GM18520 (cell line): ENCODE data around the gene VSX2.
"Not testable (repeated sequence)": the region's sequence is repeated elsewhere in the genome, so short reads cannot be mapped to it uniquely, and the experiment has no call there.

Experiments used
- ATAC-seq: cut with Tn5 transposase; IDR thresholded peaks from one replicate; pipeline ENCODE4 v1.9.1; 2021; ENCODE audit not compliant: unreplicated experiment

The VSX2 gene

GRCh38 chr14:74258764-74259035 lies 19.5 kb downstream of the VSX2 start:
- ATAC-seq = no peak

- ATAC-seq = no peak
These were observed 20.3 kb downstream of the VSX2 start for GRCh38 chr14:74259513-74259912.

DNA sequence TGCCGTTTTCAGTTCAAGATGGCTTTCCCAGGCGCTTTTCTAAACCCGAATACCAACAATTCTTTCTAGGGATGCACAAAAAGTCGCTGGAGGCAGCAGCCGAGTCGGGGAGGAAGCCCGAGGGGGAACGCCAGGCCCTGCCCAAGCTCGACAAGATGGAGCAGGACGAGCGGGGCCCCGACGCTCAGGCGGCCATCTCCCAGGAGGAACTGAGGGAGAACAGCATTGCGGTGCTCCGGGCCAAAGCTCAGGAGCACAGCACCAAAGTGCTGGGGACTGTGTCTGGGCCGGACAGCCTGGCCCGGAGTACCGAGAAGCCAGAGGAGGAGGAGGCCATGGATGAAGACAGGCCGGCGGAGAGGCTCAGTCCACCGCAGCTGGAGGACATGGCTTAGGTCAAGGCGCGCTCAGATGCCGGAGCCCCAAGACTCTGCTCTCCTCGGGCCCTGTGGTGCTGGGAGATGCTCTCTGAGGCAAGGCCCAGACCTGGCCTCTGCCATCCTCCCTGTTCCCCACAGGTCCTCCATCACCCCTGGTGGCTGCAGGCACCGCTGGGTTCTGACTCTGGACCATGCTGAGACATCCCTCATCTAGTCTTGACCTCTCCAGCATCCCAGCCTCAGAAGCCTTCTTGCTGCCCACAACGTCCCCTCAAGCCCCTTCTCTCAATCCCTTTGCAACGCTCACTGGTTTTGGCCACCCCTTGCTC lies 21.4 kb downstream of the VSX2 start:
- ATAC-seq = no peak

DNA sequence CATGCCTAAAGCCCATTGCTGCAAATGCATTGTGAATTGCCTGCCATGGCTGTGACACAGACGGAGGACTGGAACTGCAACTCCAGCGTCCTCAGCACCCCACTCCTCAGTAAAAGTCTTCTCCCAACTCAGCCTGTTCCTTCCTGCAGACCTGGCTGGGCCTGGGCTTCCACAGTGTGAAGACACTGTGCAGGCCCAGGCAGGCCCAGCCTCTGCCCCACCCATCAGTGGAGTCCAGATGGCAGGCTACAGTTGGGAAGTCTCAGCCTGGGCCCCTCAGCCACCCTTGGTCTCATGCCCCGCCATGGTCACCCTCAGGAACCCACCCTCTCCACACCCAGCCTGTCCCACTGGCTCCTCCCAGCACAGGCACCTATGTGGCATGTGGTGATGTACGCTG lies 22.0 kb downstream of the VSX2 start:
- ATAC-seq = no peak

DNA sequence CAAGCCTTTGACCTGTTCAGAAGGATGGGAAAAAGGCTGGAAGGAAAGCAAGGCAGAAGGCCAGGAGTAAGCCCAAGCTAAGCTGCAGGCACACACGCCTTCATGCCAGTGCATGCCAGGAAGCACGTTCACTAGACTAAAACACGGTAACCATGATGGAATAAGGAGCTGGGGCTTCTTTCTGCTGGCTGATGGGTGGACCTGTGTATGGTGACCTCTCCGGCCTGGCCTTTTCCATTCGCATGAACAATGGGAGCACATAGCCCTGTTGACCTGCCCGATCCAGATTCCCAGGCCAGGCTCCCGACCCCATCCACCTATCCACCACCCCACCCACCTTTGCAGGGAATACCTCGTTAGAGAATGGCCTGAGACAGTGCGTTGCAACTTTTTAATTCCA lies 22.8 kb downstream of the VSX2 start:
- no peak for ATAC-seq

DNA sequence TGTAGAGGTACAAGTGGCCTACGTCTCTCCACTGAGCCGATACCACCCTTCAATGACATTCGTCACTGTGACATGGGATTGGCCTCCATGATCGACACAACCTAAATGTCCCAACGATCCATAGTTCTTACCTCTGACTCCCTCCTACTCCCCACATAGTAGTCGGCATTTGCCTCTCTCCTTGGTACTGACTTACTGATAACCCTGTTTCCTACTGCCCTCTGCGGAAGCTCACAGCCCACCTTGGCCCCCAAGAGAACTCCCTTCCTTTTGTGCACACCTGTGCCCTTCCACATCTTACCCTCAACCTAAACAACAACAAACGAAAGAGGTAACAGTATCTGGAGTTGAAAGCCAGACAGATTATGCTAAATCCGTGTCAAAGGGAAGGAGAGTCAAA lies 23.9 kb downstream of the VSX2 start:
- no peak for ATAC-seq

GRCh38 chr14:74263921-74264320 lies 24.7 kb downstream of the VSX2 start:
- ATAC-seq = no peak

GRCh38 chr14:74265301-74265965 lies 26.2 kb downstream of the VSX2 start:
- no peak for ATAC-seq

GRCh38 chr14:74267588-74267987 lies 28.3 kb downstream of the VSX2 start:
- ATAC-seq = no peak

DNA sequence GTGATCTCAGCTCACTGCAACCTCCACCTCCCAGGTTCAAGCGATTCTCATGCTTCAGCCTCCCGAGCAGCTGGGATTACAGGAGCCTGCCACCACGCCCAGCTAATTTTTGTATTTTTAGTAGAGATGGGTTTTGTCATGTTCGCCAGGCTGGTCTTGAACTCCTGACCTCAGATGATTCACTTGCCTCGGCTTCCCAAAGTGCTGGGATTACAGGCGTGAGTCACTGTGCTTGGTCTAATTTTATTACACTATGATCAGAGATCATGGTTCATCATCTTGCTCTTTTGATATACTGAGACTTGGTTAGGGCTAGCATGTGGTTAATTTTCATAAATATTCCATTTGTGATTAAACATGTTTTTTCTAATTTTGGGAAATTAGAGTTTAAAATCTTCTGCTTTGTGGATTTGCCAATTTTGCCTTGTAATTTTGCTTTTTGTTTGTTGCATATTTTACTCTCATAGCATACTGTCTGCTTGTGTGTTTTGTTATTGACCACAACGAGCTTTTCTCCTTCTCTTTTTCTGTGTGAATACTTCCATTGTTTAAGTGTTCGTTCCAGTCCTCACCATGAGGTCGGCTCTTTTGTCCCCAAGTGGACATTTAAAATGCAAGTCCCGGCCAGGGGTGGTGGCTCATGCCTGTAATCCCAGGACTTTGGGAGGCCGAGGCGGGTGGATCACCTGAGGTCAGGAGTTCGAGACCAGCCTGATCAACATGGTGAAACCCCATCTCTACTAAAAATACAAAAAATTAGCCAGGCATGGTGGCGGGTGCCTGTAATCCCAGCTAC lies 31.3 kb downstream of the VSX2 start:
- not testable (repeated sequence) for ATAC-seq

DNA sequence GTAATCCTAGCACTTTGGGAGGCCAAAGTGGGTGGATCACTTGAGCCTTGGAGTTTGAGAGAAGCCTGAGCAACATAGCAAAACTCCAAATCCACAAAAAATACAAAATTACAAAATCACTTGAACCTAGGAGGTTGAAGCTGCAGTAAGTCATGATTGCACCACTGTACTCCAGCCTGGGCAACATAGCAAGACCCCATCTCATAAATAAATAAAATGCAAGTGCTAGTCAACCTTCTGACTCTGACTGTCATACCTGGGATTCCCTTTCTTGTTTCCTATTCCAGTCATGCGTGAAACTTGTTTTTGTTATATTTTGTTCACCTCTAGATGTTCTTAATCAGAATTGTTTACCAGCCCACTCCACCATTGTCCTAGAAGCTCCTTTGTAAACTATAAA lies 32.1 kb downstream of the VSX2 start:
- ATAC-seq = no peak

- no peak for ATAC-seq
These were observed 36.1 kb downstream of the VSX2 start for GRCh38 chr14:74275241-74275841.

DNA sequence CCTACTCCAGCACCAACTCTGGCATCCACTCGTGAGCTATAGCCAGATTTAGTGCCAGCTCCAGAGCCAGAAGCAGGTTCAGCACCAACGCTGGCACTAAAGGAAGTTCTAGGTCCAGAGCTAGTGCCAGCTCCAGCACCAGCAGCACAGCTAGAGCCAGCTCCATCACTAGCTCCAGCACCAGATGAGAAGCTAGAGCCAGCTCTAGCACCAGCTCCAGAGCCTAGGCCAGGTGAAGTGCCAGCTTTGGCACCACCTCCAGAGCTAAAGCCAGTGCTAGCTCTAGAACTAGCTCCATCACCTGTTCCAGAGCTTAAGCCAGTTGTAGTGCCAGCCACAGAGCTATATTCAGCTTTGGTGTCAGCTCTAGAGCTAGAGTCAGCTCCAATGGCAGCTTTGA lies 38.8 kb downstream of the VSX2 start:
- ATAC-seq = no peak

- no peak for ATAC-seq
These were observed 41.8 kb downstream of the VSX2 start for GRCh38 chr14:74281069-74281468.

DNA sequence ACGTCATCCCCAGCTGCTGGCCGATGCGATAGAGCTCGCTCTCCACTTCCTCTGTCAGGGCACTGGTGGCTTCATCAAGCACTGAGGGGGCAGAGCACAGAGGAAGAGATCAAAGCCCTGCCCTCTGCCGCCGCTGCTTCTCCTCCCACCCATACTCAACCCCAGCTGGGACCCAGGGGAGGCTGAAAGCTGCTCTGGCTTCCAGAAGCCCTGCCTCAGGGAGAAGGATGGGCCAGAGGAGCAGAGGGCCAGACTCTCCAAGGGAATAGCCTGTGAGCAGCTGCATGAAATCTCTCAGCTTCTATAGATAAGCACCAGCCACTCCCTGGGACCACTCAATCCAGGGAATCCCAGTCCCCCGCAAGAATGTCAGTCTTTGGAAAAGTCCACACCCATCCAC lies 47.5 kb downstream of the VSX2 start:
- ATAC-seq = no peak

- ATAC-seq = no peak
These were observed 50.6 kb downstream of the VSX2 start for GRCh38 chr14:74289801-74290200.

DNA sequence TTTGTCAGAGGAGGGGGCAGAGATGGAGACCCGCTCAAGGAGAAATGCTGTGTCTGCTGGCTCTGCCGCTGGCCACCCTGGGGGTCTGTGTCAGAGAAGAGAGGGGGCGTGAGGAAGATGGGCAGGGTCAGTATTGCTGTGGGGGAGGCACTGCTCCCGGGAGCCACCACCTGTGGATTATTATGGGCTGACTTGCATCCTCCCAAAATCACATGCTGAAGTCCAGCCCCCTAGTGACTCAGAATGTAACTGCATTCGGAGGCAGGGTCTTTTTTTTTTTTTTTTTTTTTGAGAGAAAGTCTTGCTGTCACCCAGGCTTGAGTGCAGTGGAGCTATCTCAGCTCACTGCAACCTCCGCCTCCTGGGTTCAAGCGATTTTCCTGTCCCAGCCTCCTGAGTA lies 51.2 kb downstream of the VSX2 start:
- ATAC-seq = no peak

DNA sequence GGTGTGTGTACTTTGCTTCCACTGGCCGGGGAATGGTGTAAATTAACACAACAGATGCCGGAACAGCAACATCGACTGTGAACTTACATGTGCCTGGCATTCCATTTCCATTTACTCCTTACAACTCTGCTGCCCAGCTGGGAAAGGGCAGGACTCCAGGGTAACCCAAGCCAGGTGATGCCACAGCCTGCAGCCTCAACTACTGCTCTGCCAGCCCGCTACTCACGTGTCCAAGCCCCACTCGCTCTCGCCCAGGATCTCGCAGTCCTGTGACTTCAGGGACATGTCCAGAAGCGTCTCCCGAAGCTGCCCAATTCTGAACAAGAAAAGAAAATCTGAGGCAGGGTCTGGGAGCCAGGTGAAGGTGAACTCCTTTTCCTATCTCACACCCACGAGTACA lies 52.8 kb downstream of the VSX2 start:
- no peak for ATAC-seq

DNA sequence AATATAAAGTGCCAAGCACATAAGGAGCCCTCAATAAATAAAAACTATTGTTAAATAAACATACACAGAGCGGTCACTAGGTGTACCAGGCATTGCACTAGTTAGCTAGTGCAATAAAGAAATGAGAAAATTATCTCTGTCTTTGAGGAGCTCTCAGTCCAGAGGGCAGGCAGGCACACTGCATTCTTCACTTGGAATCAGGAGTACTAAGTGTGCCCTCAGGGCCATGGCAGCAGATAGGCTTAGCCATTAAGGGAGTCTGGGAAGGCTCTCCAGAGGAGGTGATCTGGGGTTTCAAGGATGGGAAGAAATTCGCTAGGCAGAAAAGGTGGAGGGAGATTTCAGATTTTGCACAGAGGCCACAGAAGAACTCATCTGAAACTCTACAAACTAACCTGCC lies 54.4 kb downstream of the VSX2 start:
- ATAC-seq = no peak

DNA sequence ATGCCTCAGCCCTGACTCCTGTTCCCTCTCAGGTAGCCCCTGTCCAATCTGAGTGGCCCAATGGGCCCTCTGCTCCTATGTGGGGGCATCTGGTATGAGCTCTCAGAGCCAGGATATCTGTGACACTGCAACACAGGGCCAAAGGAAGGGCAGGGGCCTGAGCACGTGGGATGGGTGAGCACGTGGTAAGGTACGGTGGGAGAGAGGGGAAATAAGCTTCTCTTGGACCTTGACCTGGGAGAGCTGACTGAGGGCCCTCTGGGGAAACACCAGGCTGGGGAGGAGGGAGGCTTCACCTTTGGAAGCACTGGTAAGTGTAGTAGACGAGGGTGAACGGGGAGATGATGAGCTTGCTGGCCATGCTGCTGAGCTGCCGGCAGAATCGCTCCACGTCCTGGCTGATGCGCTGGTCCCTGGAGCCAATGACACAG lies 56.8 kb downstream of the VSX2 start:
- no peak for ATAC-seq

- no peak for ATAC-seq
These were observed 58.7 kb downstream of the VSX2 start for GRCh38 chr14:74297986-74298385.

DNA sequence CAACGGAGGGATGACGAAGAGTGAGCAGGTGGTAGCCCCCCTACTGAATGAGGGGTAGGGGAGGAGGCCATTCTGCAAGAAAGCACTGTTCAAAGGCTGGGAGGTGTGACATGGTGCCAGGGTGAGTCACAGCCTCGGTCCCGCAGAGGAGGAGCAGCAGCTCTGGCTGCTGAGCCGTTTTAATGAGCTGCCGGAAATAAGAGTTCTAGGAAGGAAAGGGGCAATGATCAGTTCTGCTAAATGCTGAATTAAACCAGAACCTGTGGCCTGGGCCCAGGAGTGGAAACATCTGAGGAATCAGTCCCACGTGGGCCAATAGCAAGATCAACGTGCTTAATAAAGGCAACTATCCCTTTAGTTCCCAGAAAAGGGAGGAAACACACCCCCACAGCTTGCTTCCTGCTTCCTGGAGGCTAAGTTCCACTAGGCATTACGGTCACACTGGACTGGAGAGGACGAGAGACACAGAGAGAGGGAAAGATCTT lies 59.9 kb downstream of the VSX2 start:
- ATAC-seq = no peak
